B cell (primary cell): ENCODE results near the gene MS4A7.

Source experiments
- EZH2 ChIP-seq: IDR thresholded peaks from 2 replicates; pipeline ENCODE4 v1.6.1; 2012; ENCODE audit warnings: borderline replicate concordance, low read depth, mild to moderate bottlenecking, moderate library complexity, low read length; ENCODE audit not compliant: insufficient read depth, poor library complexity, severe bottlenecking
- TF ChIP-seq, protein P1 (sequence below): fragments of 200-600 bp; IDR thresholded peaks from one replicate; pipeline ENCODE4 v1.8.0; 2022; ENCODE audit warnings: antibody characterized with exemption, mild to moderate bottlenecking

DNA sequence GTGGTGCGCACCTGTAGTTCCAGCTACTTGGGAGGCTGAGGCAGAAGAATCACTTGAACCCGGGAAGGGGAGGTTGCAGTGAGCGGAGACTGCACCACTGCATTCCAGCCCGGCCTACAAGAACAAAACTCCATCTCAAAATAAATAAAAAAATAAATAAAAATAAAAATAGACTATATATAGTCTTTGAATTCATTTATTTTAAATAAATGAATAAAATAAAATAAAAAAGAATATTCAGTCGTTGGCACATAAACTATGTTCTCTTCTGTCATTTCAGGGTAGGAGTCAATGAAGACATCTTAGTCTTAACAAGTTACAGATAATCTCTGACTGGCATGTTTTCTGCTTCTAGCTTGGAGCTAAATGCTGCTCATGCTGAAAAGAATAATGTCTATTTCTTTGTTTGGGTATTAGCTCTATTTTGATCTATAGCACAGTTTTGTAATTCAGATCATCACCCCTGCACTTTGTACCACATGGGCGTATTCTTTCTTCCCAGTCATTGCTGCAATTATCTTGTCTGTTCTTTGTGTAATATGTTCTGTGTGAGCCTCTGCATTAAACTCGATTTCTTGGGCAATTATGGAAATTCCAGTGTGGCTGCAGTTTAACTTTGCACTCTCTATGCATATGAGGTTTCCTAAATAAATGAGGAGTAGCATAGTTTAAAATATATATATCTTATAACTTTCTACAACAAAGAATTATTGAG is 16.5 kb downstream of the MS4A7 start:
- TF ChIP-seq, protein P1, sequence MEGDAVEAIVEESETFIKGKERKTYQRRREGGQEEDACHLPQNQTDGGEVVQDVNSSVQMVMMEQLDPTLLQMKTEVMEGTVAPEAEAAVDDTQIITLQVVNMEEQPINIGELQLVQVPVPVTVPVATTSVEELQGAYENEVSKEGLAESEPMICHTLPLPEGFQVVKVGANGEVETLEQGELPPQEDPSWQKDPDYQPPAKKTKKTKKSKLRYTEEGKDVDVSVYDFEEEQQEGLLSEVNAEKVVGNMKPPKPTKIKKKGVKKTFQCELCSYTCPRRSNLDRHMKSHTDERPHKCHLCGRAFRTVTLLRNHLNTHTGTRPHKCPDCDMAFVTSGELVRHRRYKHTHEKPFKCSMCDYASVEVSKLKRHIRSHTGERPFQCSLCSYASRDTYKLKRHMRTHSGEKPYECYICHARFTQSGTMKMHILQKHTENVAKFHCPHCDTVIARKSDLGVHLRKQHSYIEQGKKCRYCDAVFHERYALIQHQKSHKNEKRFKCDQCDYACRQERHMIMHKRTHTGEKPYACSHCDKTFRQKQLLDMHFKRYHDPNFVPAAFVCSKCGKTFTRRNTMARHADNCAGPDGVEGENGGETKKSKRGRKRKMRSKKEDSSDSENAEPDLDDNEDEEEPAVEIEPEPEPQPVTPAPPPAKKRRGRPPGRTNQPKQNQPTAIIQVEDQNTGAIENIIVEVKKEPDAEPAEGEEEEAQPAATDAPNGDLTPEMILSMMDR: no peak
- no peak for TF ChIP-seq EZH2
